Pulmonary artery endothelial cell (primary cell): ENCODE data around the gene ADH1A. TPM values are rescaled to one million over a fixed set of nuclear protein-coding genes. Genes with fewer than 3 reads are reported as not detected.
"Not testable (repeated sequence)": the region's sequence is repeated elsewhere in the genome, so short reads cannot be mapped to it uniquely, and the experiment has no call there.

Source experiments
- DNase-seq: peaks from one replicate; pipeline ENCODE4 v3.0.0-alpha.2; 2011; ENCODE audit warnings: low read depth, low spot score
- total RNA-seq: library from RNA; depleted of rRNA; stranded (reverse); fragments of >200 nt; gene quantifications from 2 replicates; pipeline ENCODE4 v1.2.3, GENCODE V29; 2014

The ADH1A gene
- not detected in 2 replicates for total RNA-seq

GRCh38 chr4:99290848-99291786 is at the start of gene ADH1A:
Gene ADH1A, minus strand, starts transcription at chr4:99290985. Its CDS starts 71 bp downstream, at chr4:99290914.
- no peak for DNase-seq

- no peak for DNase-seq
Measured at GRCh38 chr4:99339172-99339571, 48.4 kb upstream of the ADH1A start.

- no peak for DNase-seq
Measured at GRCh38 chr4:99336553-99336952, 45.8 kb upstream of the ADH1A start.

- DNase-seq = no peak
Measured at GRCh38 chr4:99334880-99335279, 44.1 kb upstream of the ADH1A start.

GRCh38 chr4:99330648-99331047 is 39.9 kb upstream of the ADH1A start:
- no peak for DNase-seq

GRCh38 chr4:99329876-99330275 is 39.1 kb upstream of the ADH1A start:
- no peak for DNase-seq

- DNase-seq = no peak
Measured at GRCh38 chr4:99324979-99325378, 34.2 kb upstream of the ADH1A start.

- no peak for DNase-seq
Measured at GRCh38 chr4:99324361-99324760, 33.6 kb upstream of the ADH1A start.

- no peak for DNase-seq
Measured at GRCh38 chr4:99323756-99324155, 33.0 kb upstream of the ADH1A start.

GRCh38 chr4:99321241-99322191 is 30.7 kb upstream of the ADH1A start, which contains the start of gene ADH1B:
Gene ADH1B, minus strand, starts transcription at chr4:99321401. Its CDS starts 70 bp downstream, at chr4:99321331.
- no peak for DNase-seq

- not testable (repeated sequence) for DNase-seq
Measured at GRCh38 chr4:99317811-99318210, 27.0 kb upstream of the ADH1A start.

- DNase-seq = no peak
Measured at GRCh38 chr4:99317354-99317753, 26.6 kb upstream of the ADH1A start.

- no peak for DNase-seq
Measured at GRCh38 chr4:99315839-99316238, 25.1 kb upstream of the ADH1A start.

GRCh38 chr4:99314211-99314610 is 23.4 kb upstream of the ADH1A start:
- no peak for DNase-seq

- no peak for DNase-seq
Measured at GRCh38 chr4:99310389-99310788, 19.6 kb upstream of the ADH1A start.

- no peak for DNase-seq
Measured at GRCh38 chr4:99305638-99306400, 15.0 kb upstream of the ADH1A start.

- DNase-seq = no peak
Measured at GRCh38 chr4:99301376-99302164, 10.8 kb upstream of the ADH1A start.

GRCh38 chr4:99300934-99301333 is 10.1 kb upstream of the ADH1A start:
- DNase-seq = no peak

GRCh38 chr4:99293357-99293756 is 2.6 kb upstream of the ADH1A start:
- no peak for DNase-seq

GRCh38 chr4:99285387-99285786 is 5.4 kb downstream of the ADH1A start:
- DNase-seq = no peak
